GM19324 (cell line): ENCODE data around the gene ACP6.
"Not testable (repeated sequence)": the region's sequence is repeated elsewhere in the genome, so short reads cannot be mapped to it uniquely, and the experiment has no call there.

ENCODE experiments used
- ATAC-seq: cut with Tn5 transposase; IDR thresholded peaks from one replicate; pipeline ENCODE4 v1.9.1; 2021; ENCODE audit warnings: mild to moderate bottlenecking, moderate library complexity; ENCODE audit not compliant: unreplicated experiment, low FRiP score

The ACP6 gene

DNA sequence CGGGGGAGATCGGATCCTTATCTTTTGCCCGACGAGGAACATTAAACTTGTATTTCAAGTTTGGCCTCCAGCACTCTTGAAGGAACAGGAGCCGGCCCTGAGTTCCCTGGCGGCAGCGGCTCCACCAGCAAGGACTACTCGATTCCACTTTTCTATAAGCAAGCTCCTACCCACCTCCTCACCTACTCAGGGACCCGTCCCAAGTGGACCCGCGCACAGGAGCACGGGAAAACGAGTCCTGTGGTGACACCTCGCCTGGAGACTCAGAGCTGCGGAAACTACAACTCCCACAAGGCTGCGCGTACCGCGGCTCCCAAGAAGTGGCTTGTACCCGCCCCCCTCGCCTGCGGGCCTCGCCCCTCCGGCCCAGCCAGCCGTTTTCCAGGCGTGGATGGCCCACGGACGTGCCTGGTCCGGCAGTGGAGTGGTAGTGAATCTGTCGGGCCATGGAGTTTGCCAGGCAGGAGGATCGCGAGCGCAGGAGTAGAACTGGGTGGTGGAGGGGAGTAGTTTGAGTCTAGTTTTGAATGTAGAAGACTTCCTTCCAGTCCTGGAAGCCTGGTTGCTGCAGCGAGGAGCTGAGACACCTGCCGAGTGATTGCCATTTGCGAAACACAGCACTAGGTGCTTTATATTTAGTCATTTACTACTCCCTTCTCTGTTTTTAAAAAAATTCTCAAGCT is at the start of gene ACP6:
ACP6 (minus strand) TSS at position 206 of the 683 bp plus-strand sequence. CDS start 476 bp downstream, outside the sequence.
- ATAC-seq, result peak; percentile 97

DNA sequence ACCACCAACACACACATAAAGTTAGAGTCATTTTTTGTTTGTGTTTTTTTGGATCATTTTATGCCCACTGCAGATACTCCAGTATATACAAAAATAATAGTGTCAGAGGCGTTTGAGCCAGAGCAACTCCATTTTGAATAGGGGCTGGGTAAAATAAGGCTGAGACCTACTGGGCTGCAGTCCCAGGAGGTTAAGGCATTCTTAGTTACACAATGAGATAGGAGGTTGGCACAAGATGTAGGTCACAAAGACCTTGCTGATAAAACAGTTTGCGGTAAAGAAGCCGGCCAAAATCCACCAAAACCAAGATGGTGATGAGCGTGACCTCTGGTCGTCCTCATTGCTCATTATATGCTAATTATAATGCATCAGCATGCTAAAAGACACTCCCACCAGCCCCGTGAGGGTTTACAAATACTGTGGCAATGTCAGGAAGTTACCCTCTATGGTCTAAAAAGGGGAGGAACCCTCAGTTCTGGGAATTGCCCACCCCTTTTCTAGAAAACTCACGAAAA is 49.4 kb upstream of the ACP6 start:
- ATAC-seq, result no peak

DNA sequence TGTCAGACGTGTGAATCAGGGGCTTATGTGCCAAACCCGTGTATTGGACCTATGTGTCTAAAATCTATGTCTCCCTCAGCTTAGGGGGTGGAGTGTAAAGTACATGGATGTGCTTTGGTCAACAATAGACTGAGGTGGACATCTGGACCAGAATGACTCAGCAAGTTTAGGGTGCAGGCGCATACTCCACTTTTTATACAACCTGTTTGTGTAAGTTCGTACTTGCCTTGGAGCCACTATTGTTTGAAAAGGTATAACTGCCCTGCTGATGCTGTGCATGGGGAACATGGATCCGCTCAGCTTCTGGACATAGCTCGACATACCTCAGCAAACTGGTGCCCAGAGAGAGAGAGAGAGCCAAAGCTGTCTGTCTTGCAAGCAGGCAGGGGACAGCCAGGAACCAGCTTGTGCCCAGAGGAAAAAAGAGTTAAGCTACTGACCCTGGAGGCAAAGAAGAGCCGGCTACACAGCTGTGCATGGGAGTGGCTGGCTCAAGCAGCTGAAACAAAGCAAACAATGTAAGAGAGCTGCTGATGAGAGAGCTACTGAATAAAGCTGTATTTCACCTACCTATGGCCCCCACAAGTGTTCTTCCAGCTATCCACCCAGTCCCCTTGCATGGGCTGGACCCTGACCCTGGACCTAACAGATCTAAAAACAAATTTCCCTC is 48.8 kb upstream of the ACP6 start:
- no peak for ATAC-seq

DNA sequence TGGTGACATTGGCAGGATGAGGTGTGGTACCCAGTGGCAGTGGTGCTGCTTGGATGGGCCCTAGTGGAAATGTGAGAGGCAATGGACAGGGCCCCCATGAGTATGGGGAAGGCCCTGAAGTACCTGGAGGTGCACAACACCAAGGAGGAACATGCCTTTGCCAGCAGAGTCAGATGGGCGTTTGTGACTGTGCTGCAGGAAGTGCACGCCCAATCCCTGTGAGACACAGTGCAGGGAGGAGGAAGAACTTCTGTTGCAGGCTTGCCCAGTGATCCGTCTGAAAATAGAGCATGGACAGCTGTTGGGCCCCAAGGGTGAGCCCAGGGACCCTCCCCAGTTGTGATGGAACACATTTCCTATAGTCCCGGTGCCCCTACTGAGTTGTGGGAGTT is 47.4 kb upstream of the ACP6 start:
- ATAC-seq, result no peak

DNA sequence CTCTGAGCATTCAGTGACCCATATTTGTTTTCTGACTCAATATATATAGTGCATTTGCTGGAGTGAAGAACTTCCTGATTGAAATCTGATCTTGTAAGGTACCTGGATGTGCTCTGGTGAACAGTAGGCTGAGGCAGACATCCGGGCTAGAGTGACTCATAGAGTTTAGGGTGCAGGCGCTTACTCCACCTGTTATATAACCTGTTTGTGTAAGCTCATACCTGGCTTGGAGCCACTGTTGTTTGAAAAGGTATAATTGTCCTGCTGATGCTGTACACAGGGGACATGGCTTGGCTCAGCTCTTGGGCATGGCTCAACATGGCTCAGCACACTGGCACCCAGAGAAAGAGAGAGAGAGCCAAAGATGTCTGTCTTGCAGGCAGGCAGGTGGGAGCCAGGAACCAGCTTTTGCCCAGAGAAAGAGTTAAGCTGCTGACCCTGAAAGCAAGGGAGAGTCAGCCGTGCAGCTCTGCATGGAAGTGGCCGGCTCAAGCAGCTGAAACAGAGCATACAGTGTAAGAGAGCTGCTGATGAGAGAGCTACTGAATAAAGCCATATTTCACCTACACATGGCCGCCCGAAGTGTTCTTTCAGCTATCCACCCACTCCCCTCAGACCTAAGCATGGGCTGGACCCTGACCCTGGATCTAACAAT is 46.9 kb upstream of the ACP6 start:
- no peak for ATAC-seq

DNA sequence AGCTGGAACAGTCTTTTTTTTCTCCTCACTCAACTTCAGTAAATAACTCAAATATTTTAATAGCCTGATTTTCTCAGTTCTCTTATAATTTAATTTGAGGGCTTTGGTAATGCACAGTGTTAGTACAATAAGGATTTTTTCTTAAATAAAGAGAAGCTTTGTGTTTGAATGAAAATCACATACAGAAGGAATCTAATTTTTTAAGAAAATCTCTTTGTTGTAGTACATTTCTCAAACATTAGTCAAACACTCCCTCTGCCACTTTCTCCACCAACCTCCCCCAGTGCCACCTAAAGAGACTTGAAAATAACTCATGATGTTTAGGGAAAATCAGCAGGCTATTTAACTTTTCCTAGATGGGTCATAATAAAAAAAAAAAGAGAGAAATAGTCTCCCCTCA is 42.3 kb upstream of the ACP6 start:
- no peak for ATAC-seq

DNA sequence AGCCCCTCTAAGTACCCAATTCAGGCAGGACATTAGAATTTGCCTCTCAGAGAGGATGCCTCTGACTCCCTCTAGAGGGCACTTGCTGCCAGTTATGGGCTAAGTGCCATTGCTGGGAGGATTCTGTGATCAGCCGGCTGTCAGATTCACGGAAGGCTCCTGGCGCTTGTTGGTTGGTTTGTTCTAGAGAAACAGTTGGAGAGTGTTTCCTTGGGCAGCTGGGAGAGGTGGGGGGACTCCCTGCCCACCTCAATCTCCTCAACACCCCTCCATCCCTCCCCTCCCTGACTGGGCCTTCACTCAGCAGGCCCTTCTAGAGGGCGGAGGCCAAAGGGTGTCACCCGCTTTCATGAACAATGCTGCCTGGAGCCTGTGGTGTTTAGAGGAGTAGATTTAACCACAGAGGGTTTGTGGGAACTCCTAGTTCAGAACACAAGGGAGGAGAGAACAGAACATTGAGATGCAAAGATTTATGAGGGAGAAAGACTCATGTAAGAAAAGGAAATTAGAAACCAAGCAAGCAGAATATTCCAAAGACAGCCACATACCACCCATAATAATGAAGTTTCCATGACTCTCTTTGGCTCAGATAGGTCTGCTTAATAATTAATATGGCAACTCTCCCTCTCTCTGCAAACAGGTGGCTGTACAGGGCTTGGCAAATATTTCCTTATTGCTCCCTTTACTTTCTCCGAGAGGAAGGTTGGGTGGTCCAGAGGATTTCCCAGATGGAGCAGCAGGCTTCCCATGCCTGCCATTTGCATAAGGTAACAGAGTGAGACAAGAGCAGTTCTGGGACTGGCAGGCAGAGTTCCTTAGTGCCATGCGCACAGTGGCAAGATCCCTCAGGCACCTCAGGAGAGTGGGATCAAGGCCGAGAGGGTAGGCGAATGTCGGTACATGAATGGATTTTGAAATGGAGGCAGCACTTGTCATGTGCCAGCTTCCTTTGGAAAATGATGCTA is 30.0 kb upstream of the ACP6 start:
- ATAC-seq, result no peak

DNA sequence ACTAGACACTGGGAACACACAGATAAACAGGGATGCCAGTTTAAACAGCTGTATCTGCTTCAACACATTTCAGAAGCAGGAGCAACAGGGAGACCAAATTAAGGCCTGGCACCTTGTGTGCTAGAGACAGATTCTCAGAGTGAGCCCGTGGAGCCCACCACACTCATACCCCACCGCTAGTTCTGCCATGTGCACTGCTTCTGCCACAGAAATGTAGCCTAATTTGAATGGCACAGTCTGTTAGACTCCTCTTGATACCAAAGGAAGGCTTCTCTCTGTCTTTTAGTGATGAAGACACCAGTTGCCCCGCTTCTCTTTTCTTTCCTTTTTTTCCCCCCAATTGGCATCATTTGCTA is 29.3 kb upstream of the ACP6 start:
- ATAC-seq, result no peak

DNA sequence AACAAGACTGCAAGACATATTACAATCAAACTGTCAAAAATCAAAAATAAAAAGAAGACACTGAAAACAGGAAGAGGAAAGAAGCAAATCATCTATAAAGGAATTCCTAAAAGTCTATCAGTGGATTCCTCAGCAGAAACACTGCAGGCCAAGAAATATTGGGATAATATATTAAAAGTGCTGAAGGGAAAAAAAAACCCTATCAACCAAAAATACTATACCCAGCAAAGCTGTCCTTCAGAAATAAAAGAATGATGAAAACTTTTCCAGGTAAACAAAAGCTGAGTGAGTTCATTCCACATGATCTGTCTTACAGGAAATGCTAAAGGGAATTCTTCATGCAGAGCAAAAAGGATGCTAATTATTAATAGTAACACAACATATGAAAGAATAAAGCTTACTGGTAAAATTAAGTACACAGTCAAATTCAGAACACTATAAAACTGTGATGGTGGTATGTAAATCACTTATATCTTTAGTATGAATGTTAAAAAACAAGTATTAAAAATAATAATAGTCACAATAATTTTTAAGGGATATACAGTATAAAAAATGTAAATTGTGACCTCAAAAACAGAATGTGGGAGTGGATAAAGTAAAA is 12.9 kb upstream of the ACP6 start:
- ATAC-seq, result no peak

DNA sequence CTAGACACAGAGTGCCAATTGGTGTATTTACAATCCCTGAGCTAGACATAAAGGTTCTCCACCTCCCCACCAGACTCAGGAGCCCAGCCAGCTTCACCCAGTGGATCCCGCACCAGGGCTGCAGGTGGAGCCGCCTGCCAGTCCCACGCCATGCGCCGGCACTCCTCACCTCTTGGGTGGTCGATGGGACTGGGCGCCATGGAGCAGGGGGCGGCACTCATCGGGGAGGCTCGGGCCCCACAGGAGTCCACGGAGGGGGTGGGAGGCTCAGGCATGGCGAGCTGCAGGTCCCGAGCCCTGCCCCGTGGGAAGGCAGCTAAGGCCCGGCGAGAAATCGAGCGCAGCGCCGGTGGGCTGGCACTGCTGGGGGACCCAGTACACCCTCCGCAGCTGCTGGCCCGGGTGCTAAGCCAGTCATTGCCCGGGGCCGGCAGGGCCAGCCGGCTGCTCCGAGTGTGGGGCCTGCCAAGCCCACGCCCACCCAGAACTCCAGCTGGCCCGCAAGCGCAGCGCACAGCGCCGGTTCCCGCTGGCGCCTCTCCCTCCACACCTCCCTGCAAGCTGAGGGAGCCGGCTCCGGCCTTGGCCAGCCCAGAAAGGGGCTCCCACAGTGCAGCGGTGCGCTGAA is 10.4 kb upstream of the ACP6 start:
- not testable (repeated sequence) for ATAC-seq

DNA sequence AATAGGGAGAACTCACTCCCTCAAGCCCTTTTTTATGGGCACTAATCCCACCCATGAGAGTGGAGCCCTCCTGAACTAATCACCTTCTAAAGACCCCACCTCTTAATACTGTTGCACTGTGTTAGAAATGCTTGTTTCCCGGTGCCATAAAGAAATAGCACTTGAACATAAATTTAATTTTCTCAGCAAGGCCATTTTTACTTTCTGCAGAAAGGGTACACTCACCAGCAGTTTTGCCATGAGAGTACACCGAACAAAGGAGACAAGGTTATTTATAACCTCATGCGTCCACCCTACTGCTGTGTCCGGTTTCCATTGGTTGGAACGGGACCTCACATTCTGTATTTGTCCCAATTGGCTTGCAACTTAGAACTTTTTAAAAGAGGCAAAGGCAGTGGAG is 7.4 kb upstream of the ACP6 start:
- ATAC-seq, result not testable (repeated sequence)

DNA sequence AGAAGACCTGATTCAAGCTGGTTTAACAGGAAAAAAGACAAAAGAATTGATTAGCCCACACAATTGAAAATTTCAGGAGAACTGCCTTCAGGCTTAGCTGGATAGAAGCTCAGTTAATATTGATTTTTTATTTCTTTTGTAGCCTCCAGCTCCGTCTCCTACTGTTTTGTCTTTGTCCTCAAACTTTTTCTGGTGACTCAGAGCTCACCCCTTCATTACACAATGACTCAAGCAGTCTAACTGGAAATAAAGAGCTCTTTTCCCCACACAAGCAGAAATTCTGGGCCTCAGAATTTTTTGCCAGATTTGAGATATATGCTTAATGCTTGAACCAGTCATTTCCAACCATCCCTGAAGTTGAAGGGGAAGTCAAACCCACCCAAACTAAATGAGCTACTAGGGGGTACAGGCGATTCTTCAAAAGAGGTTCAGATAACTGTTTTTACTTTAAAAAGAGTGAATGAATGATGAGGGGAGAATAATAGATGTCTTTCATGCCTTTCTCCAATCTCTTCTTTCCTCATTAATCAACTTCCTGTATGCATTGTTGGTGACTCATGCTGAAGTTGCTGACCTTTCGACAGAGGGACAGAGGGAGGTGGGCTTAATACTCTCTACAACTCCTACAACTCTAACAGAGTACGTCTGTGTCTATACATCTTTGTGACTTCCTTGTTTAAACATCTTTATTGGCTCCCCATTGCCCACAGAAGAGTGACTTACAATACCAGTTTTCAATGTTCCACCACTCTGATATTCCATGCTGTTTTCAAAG is 6.2 kb upstream of the ACP6 start:
- ATAC-seq, result no peak

DNA sequence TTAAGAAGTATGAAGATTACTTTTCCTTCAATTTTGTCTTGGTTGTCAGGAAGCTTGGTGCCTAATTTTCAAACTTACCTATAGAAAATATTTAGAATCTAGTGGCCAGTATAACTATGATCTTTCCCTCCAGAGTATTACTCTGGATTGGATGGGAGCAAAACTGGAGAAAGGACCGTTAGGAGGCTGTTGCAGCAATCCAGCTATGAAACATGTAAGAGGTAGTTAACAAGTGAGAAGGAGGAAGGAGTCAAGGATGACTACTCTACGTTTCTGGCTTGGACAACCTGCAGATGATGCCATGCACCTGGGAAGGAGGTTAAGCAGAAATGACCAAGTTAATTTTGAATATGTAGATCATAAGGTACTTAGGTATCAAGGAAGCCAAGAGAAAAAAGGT is 3.5 kb upstream of the ACP6 start:
- ATAC-seq, result no peak

DNA sequence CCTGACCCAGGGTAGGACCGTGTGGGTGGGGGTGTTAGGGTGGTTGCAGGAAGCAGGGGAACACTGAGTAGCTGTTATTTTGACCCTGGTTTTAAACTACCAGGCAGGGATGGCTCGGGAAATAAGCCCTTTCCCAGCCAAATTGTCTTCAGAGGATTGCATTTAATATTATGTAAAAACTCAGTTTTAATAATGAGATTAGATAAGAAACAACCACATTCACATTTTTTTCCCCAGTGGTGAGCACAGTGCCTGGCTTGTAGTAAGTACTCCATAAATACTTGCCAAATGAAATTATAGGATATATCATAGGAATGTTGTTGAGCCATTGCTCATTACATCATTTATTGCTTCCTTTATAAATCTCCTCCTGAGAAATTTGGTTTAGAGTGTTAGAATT is 3.1 kb upstream of the ACP6 start:
- ATAC-seq, result no peak

DNA sequence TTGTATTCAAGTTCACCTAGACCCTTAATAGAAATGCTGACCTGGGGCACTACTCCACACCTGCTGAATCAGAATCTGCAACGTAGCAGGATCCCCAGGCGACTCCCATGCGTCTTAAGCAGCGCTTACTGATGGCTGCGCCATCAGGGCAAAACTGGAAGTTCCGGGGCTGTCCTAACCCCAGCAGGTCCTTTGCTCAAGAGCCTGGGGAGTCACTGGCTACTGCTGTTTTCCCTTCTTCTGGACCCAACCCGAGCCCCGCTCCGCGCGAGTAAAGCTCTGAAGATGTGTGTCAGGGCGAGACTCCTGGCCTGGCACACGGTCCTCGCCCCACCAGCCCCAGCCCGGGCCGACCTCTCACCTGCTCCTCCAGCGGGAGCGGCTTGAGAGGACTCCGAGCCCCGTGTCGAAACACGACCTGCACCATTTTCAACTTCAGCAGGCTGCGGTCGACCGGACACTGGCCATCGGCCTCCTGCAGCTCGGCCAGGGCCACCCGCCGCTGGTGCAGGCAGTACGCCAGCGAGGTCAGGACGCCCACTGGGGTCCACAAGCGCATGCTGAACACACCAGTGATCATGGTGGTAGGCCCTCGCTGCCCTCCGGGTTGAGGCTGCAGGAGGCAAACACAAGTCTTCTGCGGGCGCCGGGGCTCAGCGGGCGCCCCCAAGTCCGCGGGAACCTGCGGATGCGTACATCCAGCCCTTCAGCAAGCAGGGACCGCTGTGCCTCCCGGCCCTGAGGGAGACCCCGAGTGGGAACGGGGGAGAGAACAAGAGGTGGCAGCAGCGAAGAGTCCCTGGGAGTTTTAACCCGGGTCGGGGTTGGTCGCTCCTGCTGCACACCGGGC is 630 bp downstream of the ACP6 start:
- peak; percentile 40 for ATAC-seq

DNA sequence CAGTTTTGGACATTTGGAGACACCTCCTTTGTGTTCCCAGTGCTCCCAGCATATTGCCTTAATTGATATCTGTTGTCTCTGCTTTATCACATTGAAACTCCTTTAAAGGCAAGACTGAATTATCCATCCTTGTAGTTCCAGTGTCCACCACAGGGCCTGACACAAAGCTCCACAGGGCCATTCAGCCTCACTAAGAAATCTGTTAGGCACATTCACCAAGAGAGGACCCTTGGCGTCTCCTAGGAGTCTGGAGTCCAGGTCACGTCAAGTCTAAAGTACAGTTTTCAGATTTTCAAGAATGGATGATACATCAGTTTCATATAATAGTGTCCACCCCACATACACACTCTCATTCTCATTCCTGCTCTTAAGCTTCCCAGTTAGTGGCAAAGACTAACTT is 4.8 kb downstream of the ACP6 start:
- ATAC-seq, result no peak

DNA sequence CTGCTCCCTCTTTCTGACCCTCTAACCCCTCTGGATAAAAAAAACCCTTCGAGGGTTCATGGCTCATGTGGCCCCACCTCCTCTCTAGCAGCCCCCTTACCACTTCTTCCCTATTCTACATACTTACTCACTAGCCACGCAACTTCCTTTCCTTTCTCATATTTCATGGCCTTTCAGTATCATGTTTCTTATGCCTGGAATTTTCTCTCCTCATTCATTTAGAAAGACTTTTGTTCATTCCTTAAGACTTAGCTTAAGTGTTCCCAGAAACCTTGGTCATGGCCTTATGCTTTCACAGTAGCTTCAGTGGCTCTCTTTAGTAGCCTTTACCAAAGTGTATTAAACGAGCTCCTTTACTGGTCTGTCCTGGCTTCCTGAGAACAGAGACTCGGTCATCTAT is 6.1 kb downstream of the ACP6 start:
- no peak for ATAC-seq

DNA sequence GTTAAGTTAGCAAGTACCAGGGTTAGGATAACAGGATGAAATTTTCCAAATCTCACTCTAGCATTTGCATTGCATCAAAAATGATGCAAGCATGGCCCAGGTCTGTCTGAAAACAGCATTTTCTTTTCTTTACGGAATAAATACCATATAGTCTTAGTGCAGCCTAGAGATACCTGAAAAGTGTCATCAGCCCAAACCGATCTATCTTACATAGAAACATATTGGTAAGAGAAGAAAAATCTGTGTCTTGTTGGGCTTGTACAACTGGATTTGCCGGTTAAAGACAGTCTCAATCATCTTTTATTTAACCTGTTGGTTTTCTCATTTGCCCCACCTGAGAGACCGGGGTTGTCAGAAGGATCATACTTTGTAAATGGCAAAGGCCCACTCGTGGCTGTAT is 15.8 kb downstream of the ACP6 start:
- no peak for ATAC-seq
